Liver (tissue), 3 donors: ENCODE results near the gene RPS6KA6.

ENCODE experiments used
- EGR1 ChIP-seq, 2 donors: IDR thresholded peaks; 2 replicates each; pipeline ENCODE4 v1.6.1; 2016 to 2018; ENCODE audit warnings: antibody characterized with exemption in 2 of 2, low read depth in 2 of 2
- FOXA1 ChIP-seq: IDR thresholded peaks from 2 replicates; pipeline ENCODE4 v1.6.1; 2016; ENCODE audit warnings: antibody characterized with exemption
- GABPA ChIP-seq, 2 donors: IDR thresholded peaks in 1 of 2; conservative IDR thresholded peaks in 1 of 2; 2 replicates each; pipeline ENCODE4 v1.6.1; 2016; ENCODE audit warnings: antibody characterized with exemption in 2 of 2, mild to moderate bottlenecking in 1 of 2, moderate library complexity in 1 of 2
- HNF4G ChIP-seq: IDR thresholded peaks from 2 replicates; pipeline ENCODE4 v1.6.1; 2016; ENCODE audit warnings: antibody characterized with exemption
- JUND ChIP-seq, 2 donors: IDR thresholded peaks; 2 replicates each; pipeline ENCODE4 v1.6.1; 2016; ENCODE audit warnings: antibody characterized with exemption in 2 of 2
- MAX ChIP-seq: IDR thresholded peaks from 2 replicates; pipeline ENCODE4 v1.6.1; 2016; ENCODE audit warnings: antibody characterized with exemption
- RAD21 ChIP-seq, 2 donors: IDR thresholded peaks; 2 replicates each; pipeline ENCODE4 v1.6.1; 2016; ENCODE audit warnings: antibody characterized with exemption in 2 of 2, mild to moderate bottlenecking in 2 of 2
- REST ChIP-seq: IDR thresholded peaks from 2 replicates; pipeline ENCODE4 v1.6.1; 2016; ENCODE audit warnings: antibody characterized with exemption, mild to moderate bottlenecking
- RXRA ChIP-seq, 2 donors: IDR thresholded peaks; 2 replicates each; pipeline ENCODE4 v1.6.1; 2017 to 2018; ENCODE audit warnings: antibody characterized with exemption in 2 of 2, mild to moderate bottlenecking in 1 of 2
- SP1 ChIP-seq: IDR thresholded peaks from 2 replicates; pipeline ENCODE4 v1.6.1; 2018; ENCODE audit warnings: antibody characterized with exemption, mild to moderate bottlenecking
- TAF1 ChIP-seq: conservative IDR thresholded peaks from 2 replicates; pipeline ENCODE4 v1.6.1; 2016; ENCODE audit warnings: antibody characterized with exemption, mild to moderate bottlenecking
- YY1 ChIP-seq: IDR thresholded peaks from 2 replicates; pipeline ENCODE4 v1.6.1; 2016; ENCODE audit warnings: antibody characterized with exemption, mild to moderate bottlenecking
- TF ChIP-seq, protein P1 (sequence below): fragments of 150-350 bp; IDR thresholded peaks from 2 replicates; pipeline ENCODE4 v1.5.1; 2017; ENCODE audit warnings: improper control_type of control experiment, low read depth, low read length; ENCODE audit not compliant: missing input control
- donor health status: healthy.
- donor health status: healthy.

- TF ChIP-seq TAF1 (no peak), YY1 (no peak), HNF4G (no peak), JUND (IDR thresholded peaks at IDR 0.05) (no peak), RAD21 (IDR thresholded peaks at IDR 0.05) (no peak), RXRA (IDR thresholded peaks at IDR 0.05) (no peak), REST (no peak), FOXA1 (no peak), SP1 (no peak), EGR1 (IDR thresholded peaks at IDR 0.05; ENCODE audit: low read depth in 2 of 2) (no peak), MAX (no peak), GABPA (IDR thresholded peaks at IDR 0.05 in 1 of 2, conservative IDR thresholded peaks at IDR 0.05 in 1 of 2) (no peak)
- TF ChIP-seq, protein P1, sequence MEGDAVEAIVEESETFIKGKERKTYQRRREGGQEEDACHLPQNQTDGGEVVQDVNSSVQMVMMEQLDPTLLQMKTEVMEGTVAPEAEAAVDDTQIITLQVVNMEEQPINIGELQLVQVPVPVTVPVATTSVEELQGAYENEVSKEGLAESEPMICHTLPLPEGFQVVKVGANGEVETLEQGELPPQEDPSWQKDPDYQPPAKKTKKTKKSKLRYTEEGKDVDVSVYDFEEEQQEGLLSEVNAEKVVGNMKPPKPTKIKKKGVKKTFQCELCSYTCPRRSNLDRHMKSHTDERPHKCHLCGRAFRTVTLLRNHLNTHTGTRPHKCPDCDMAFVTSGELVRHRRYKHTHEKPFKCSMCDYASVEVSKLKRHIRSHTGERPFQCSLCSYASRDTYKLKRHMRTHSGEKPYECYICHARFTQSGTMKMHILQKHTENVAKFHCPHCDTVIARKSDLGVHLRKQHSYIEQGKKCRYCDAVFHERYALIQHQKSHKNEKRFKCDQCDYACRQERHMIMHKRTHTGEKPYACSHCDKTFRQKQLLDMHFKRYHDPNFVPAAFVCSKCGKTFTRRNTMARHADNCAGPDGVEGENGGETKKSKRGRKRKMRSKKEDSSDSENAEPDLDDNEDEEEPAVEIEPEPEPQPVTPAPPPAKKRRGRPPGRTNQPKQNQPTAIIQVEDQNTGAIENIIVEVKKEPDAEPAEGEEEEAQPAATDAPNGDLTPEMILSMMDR: no peak
Measured at GRCh38 chrX:84224741-84225140, 36.7 kb upstream of the RPS6KA6 start.
